ENCODE data around the gene ABCC4. TPM values are rescaled to one million over a fixed set of nuclear protein-coding genes. Genes with fewer than 3 reads are reported as not detected.

Gene ABCC4
- total RNA-seq, 1 experiment from 2014 or later = 52.0 TPM

DNA sequence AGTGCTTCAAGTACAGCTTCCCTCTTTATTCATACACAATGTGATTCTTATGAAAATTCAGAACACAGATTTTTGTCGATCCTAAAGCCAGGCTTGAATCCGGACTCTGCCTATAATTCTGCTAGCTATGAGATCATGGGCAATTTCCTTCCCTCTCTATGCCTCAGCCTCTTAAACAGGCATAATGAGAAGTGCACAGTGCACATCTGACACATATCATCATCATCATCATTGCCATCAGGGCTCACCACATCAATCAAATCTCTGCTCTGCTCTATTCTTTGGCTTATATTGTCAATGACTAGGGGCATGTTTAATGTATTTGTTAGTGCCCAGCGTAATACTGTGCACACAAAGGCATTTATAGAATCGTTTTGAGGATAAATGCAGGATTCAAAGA, 269.1 kb downstream of the ABCC4 start:
- no peak for TF ChIP-seq EZH2 (IDR thresholded peaks at IDR 0.05; ENCODE audit: borderline replicate concordance, low read depth, low read length, poor library complexity, severe bottlenecking)
- TF ChIP-seq CTCF (conservative IDR thresholded peaks at IDR 0.05; ENCODE audit: low read depth, low read length) = no peak
- H3K27me3 ChIP-seq (replicated peaks; ENCODE audit: insufficient read depth, low read depth, low read length, poor library complexity) = no peaks in the 10 kb centered on the region
- H3K27ac ChIP-seq (ENCODE audit: low read depth, low read length, poor library complexity, severe bottlenecking) = no peak overlapping the region
- intact Hi-C loops (cut with micrococcal nuclease; ENCODE audit: unreplicated experiment) = no loop called here
- DNase-seq (ENCODE audit: low spot score) = no peak
- peaks cover 9% of the 10 kb centered on the region for H3K4me1 ChIP-seq (ENCODE audit: insufficient read depth, low read length, poor library complexity, severe bottlenecking)
- H3K4me3 ChIP-seq (ENCODE audit: low read depth, low read length, poor library complexity, severe bottlenecking) = no peak overlapping the region
- H3K9me3 ChIP-seq (ENCODE audit: low read depth, low read length, poor library complexity, severe bottlenecking) = no peaks in the 10 kb centered on the region
- ChIA-PET CTCF (no interaction called here), POLR2A (ENCODE audit: low non-redundant PET) (no interaction called here)
- H3K36me3 ChIP-seq (ENCODE audit: insufficient read depth, low read length, poor library complexity, severe bottlenecking) = no peaks in the 10 kb centered on the region
- BruUV-seq (replicated peaks) = no TSS peak

DNA sequence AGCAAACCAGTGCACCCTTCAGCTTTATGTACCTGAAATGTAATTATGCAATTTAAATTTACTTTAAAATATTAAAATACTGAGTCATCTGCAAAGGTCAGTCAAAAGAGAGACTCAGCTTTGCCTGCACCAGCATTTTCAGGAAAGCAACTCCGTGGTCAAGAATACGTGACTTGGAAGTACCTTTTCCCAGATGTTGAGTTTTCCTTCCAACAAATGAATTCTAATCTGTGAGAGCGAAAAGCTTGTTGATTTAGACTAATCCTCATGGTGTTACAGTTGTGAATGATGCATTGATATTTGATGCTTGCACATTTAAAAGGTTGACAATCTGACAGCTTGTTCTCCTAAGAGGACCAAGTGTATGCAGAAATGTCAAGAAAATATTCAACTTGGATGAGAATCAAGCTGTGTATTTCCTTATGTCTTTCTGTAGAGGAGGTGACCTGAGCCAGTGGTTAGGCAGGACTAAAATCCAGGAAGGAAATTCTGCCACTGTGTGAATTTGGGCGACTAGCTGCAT, 270.4 kb downstream of the ABCC4 start:
- intact Hi-C loops (cut with micrococcal nuclease; ENCODE audit: unreplicated experiment) = no loop called here
- Histone ChIP-seq H3K36me3 (ENCODE audit: insufficient read depth, low read length, poor library complexity, severe bottlenecking) (no peaks in the 10 kb centered on the region), H3K4me1 (ENCODE audit: insufficient read depth, low read length, poor library complexity, severe bottlenecking) (peaks cover 3% of the 10 kb centered on the region), H3K4me3 (ENCODE audit: low read depth, low read length, poor library complexity, severe bottlenecking) (no peak overlapping the region), H3K27me3 (replicated peaks; ENCODE audit: insufficient read depth, low read depth, low read length, poor library complexity) (no peaks in the 10 kb centered on the region), H3K9me3 (ENCODE audit: low read depth, low read length, poor library complexity, severe bottlenecking) (no peaks in the 10 kb centered on the region), H3K27ac (ENCODE audit: low read depth, low read length, poor library complexity, severe bottlenecking) (no peak overlapping the region)
- ChIA-PET POLR2A (ENCODE audit: low non-redundant PET) (no interaction called here), CTCF (no interaction called here)
- no TSS peak for BruUV-seq (replicated peaks)
- no peak for DNase-seq (ENCODE audit: low spot score)
- no peak for TF ChIP-seq EZH2 (IDR thresholded peaks at IDR 0.05; ENCODE audit: borderline replicate concordance, low read depth, low read length, poor library complexity, severe bottlenecking)
- TF ChIP-seq CTCF (conservative IDR thresholded peaks at IDR 0.05; ENCODE audit: low read depth, low read length) = no peak

DNA sequence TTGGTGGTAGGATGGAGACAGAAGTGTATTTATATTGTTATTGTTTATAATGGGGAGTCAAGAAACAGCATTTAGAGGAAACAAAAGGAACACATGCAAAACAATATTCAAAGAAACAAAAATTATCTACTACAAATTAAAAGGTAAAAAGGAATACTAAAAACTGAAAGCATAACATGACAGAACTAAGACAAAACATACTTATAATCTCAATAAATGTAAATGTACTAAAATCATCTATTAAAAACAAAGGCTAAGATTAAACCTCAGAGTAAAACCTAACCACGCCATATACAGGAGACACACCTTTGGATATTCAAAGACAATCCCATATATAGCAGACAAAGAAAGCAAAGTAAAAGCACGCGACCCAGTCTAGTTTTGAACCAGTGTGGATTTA, 273.6 kb downstream of the ABCC4 start:
- no peak for DNase-seq (ENCODE audit: low spot score)
- TF ChIP-seq CTCF (conservative IDR thresholded peaks at IDR 0.05; ENCODE audit: low read depth, low read length) (no peak), EZH2 (IDR thresholded peaks at IDR 0.05; ENCODE audit: borderline replicate concordance, low read depth, low read length, poor library complexity, severe bottlenecking) (no peak)
- intact Hi-C loops (cut with micrococcal nuclease; ENCODE audit: unreplicated experiment) = no loop called here
- Histone ChIP-seq H3K4me3 (ENCODE audit: low read depth, low read length, poor library complexity, severe bottlenecking) (no peak overlapping the region), H3K27me3 (replicated peaks; ENCODE audit: insufficient read depth, low read depth, low read length, poor library complexity) (no peaks in the 10 kb centered on the region), H3K27ac (ENCODE audit: low read depth, low read length, poor library complexity, severe bottlenecking) (no peak overlapping the region), H3K9me3 (ENCODE audit: low read depth, low read length, poor library complexity, severe bottlenecking) (no peaks in the 10 kb centered on the region), H3K4me1 (ENCODE audit: insufficient read depth, low read length, poor library complexity, severe bottlenecking) (no peaks in the 10 kb centered on the region), H3K36me3 (ENCODE audit: insufficient read depth, low read length, poor library complexity, severe bottlenecking) (no peaks in the 10 kb centered on the region)
- POLR2A ChIA-PET (ENCODE audit: low non-redundant PET) = no interaction called here
- no TSS peak for BruUV-seq (replicated peaks)
- CTCF ChIA-PET = no interaction called here

Data from A673 (cell line).